CD4-positive, alpha-beta T cell treated with Interferon alpha-2 for 1 hour (primary cell): ENCODE measurements around the gene GREB1.

Experiments used
- DNase-seq, 2 donors: peaks; one replicate each; pipeline ENCODE4 v3.0.0-alpha.2; 2020 to 2022

Gene GREB1

DNA sequence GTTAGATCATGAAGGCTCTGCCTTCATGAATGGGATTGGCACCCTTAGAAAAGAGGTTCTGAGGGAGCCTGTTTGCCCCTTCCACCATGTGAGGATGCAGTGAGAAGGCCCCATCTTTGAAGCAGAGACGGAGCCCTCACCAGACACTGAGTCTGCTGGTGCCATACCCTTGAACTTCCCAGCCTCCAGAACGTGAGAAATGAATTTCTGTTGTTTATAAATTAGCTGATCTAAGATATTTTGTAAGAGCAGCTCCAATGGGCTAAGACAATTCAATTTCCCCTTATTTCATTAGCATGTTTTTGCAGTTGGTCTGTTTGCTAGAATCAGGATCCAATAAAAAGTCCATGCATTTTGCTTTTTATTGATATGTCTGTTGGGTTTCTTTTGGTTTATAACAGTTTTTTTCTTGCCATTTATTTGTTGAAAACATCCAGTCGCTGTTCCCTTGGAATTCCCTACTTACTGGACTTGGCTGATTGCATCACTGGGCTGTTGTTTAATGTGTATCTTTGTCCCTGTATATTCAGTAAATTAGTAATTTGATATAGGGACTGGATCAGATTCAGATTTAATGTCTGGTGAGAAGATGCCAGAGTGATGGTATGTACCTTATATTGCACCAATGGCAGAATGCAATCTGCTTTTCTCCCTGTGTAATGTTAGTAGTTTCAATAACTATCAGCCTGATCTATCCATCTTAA, 24.0 kb upstream of the GREB1 start:
- no peak for DNase-seq

DNA sequence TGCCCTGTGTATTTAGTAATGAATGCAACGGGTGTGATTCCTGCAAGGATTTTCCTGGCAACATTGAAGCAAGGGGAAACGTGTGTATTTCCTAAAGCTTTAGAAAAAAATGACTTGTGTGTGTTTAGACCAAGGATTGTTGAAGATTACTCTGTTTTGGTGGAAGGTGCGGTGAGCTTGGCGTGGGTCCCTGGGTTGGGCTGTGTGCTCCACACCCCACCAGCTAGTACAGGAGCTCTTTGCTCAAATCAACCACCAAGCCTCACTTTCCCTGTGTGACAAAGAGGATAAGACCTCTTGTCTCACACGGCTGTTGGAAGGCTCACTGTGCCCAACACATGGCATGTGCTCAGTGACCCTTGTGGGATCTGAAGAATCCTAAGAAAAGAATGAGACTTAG, 21.4 kb upstream of the GREB1 start:
- no peak for DNase-seq

DNA sequence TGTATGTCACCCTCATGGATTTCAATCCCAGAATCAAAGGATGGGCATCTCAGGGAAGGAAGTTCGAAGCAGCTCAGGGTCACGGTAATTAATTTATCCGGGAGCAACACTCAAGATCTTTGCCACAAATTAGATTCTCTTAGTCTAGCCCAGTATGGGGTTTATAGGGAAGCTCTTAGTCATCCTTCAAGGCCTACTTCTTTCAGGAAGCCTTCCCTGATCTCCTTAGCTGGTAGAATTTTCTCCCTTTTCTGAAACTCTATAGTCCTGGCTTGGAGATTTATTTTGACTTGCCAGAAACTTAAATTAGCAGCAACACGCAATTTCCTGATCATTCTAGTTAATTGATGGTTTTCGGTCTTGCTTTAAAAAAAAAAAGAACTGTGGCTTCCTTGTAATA, 20.5 kb upstream of the GREB1 start:
- no peak for DNase-seq

DNA sequence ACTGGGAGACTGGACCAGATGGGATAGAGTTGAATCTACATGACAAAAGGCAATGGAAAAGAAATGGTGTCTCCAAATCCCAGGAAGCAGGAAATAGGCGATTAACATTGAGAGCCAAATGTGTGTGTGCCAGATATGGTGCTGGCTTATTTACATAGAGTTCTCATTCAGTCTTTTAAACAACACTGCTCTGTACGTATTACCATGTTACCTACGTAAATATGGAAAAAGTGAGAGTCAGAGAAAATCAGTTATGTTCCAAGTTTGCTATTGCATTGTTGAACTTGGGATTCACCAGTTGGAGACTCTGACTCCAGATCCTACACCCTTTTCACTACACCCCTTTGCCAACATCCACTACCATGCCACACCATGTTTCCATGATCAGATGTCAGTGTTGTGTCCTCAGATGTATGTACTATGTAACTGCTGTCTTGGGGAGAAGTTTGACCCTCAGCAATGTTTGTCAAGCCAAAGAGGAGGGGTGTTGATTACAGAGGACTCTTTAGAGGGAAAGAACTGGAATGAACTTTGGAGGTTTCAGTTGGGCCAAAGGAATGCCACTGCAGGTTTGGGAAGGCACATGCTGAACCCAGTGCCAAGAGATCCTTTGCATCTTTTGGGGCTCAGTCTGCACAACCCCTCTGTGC, 19.6 kb upstream of the GREB1 start:
- DNase-seq = no peak

DNA sequence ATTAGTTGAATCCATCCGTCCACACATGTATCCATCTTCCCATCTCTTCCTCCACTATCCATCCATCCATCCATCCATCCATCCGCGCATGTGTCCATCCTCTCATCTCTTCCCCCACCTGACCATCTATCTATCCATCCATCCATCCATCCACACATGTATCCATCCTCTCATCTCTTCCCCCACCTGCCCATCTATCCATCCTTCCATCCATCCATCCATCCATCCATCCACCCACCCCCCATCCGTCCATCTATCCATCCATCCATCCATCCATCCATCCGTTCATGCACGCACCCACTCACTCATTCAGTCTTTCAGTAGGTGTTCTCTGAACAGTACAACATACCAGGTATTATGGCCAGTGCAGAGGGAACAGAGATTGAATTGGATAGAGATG, 18.9 kb upstream of the GREB1 start:
- no peak for DNase-seq

DNA sequence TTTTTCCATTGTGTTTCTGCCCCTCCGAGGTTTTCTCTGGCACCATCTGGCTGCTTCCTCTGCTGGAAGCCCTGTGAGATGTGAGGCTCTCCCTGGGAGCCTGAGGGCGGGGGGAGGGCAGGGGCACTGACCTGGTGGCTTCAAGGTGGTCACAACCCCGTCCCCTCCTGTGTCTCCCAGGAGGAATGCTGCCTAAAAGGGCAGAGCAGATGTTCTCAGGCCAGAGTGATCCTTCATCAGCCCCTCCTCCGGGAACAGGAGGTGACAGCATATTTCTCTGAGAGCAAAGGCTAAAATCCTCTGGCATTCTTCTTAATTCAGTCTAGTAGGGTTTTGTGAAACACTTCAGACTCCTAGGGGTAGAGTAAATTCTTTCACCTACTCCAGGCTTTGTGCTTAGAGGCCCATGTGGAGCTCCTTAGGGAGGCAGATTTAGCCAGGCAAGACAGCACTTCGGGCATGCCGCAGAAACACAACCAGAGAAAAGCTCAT, 18.3 kb upstream of the GREB1 start:
- DNase-seq = no peak

DNA sequence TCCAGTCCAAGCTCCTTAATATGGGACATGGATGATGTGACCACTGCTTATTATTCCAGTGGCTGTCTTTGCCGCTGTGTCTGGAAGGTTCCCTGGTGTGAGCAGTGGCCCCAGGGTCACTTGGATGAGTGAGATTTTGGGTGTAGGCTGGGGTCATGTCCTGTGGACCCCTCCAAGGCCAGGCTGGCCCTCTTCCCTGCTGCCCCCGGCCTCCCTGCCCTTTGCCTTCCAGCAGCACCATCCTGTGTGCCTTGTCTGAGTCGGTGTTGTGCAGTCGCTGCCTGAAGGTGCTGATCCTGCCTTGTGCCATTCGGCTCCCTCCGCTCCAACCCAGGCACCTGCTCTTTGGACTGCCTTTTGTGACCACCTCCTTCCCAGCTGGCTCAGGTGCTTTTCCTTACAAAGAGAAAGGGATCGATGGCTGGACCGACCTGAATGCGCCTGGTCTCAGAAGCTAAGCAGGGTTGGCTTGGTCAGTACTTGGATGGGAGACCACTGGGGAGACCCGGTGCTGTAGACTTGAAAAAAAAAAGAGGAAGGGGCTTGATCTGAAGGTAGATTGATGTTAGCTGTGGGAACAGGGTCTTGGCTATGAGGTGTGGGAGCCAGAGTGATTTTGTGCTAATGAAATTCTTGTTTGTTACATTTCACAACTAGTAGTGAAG, 16.7 kb upstream of the GREB1 start:
- no peak for DNase-seq

DNA sequence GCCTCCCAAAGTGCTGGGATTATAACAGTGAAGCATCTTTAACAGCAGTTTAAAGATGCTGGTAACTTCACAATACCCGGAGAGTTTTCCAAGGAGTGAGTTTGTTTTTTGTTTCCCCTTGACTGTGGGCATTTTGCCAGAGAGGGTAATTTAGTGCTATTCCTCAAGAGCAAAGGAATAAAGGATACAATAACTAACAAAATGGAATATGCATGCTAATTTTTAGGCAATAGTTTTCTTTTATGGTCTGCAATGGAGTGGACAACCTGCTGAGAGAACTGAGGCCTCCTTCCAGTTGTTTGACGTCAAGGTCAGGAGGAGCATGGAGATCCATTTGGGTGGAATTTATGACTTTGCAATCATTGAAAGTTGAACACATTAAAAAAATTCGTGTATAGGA, 15.9 kb upstream of the GREB1 start:
- no peak for DNase-seq

DNA sequence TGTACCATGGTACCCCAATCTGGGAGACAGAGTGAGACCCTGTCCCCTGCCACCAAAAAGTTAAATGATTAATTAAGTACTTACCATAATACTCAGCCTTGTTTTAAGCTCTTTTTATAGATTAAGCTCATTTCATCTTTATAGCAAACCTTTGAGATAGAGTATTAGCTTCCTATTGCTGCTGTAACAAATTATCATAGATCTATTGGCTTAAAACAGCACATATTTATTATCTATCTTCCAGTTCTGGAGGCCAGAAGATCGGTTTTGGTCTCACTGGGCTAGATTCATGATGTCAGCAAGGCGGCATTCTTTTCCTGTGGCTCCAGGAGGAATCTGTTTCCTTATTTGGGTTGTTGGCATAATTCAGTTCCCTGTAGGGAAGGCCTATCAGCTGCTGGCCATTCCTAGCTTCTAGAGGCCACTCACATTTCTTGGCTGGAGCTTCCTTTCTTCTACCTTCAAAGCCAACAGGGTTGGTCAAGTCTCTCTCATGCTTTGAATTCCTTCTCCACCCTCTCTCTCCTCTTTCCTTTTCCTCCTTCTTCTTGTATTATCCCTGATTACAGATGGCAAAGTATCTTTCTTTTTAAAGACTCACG, 13.7 kb upstream of the GREB1 start:
- no peak for DNase-seq

DNA sequence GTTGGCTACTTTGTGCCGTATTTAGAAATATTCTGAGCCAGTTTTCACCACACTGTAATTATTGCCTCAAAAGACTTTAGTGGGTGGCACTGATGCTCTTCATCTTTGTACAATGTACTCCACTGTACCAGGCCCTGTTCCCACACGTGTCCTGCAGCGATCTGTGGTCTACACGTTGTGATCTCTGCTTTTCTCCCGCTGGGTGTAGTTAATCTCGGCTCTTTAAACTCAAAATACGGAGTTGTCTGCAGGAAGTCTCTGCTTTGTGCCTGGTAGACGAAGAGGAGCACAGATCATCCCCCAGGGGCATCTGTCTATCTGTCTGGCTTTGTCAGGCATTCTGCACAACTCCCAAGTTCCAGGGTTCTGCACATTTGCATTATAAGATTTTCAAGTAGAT, 12.1 kb upstream of the GREB1 start:
- no peak for DNase-seq

DNA sequence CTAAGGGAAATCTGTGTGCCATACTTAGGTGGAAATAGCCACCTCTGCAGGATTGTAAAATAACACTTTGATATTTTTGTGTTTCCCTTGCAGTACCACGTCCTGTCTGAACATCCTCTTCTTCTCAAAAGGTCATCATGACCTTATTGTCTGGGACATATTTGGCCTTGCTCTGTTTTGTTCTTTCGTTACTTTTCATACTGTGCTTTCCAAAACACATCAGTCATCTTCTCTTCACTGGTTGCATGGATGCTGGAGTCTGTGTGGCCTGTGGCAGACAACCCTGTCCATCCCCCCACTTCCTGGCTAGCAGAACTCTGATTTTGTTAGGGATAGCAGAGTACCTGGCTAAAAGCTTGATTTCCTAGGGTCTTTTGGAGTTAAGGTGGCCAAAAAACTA, 9.4 kb upstream of the GREB1 start:
- no peak for DNase-seq

DNA sequence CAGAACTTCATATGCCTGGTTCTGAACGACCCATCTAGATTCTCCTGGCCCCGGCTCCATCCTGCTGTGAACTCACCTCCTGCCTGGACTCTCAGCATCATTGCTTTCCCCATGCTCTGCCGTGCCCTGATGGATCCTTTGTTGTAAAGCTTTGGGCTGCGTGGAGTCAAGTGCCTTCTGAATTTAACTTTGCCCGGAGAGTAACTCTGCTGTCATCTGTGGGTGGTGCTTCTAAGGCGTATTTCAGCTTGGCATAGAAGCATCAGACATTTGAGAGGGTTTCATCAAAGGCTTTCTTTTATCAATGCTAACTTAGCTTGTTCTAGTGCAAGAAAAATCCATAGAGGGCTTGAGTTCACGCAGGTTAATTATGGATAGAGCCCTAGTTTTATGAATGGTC, 8.1 kb upstream of the GREB1 start:
- no peak for DNase-seq

DNA sequence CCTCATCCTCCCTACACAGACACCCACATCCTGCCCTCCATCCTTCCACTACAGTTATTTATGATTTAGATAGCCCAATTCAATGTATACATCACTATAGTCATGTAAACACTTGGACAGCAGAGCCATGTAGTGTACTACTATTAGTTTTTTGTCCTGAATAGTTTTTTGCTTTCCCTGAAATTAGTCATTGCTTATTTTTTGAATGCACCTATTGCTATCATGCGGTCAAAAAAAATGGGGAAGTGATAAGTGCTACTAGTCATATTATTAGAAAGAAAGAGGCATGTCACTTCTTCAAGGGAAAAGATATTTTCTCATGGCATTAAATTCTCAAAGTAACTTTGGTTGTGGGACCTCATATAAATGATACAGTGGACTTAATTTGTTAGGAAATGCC, 6.8 kb upstream of the GREB1 start:
- DNase-seq = no peak

DNA sequence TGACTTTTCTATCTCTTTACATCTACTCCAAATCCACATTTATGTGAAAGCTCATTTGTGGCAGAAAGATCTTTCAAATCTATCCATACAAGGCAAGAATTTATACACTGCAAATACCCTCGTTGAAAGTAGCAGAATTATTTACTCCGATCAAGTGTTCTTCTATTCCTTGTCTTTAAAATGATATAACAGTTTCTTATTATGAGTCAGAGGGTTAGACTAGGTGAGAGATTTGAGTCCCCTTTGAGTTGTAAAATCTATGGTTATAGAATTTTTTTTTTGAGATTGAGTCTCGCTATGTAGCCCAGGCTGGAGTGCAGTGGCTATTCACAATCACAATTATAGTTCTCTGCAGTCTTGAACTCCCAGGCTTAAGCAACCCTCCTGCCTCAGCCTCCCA, 5.6 kb upstream of the GREB1 start:
- DNase-seq = no peak

DNA sequence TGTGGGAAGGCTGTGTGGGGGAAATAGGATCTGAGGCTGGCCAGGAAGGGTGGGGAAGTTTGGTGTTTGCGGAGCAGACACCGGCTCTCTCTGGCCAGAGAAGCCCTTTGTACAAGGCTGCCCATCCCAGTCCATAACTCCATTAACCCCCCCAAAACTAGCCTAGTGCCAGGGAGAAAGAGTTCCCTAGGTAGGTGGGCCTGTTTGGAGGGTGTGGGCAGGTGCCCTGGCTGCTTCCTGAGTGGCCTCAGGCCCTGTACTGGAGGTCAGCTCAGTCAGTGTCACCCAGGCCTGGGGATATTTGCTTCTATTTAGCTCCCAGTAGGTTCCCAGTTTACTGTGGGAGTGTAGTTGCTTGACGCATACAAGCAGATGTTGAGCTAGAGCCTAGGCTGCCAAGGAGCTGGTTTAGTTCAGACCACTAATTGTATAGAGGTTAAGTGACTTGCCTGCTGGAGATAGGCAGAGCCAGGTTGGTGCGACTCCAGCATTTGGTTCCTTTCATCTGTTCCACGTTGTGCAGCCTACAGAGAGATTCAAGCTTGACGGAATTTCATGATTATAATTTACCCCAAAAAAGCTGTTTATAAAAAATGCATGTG, 2.9 kb upstream of the GREB1 start:
- no peak for DNase-seq

DNA sequence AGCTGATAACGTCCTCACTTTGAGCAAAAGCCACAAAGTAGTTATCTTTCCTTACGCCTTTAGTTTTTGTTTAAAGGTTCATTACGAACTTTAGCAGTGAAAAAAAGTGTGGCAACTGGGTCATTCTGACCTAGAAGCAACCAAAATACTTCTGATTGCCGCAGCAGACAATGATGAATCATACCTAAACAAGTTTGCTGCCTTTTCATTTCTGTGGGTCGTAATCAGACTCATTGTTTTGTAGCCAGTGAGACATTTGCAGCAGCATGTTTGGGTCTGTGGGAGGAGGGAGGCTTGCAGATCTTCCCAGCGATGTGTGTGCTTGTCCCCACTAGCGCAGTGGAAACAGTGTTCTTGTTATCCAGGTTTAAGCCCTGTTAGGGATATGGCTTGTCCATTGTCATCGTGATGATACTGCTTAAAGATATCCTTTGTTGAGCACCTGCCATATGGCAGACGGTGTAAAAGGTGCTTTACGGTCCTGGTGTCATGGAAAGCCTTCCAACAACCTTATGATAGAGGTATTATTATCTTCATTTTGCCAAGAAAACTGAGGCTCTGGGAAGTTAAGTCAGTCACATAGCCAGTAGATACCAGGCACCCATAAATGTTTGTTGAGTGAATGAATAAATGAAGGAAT, 1.3 kb upstream of the GREB1 start:
- no peak for DNase-seq

DNA sequence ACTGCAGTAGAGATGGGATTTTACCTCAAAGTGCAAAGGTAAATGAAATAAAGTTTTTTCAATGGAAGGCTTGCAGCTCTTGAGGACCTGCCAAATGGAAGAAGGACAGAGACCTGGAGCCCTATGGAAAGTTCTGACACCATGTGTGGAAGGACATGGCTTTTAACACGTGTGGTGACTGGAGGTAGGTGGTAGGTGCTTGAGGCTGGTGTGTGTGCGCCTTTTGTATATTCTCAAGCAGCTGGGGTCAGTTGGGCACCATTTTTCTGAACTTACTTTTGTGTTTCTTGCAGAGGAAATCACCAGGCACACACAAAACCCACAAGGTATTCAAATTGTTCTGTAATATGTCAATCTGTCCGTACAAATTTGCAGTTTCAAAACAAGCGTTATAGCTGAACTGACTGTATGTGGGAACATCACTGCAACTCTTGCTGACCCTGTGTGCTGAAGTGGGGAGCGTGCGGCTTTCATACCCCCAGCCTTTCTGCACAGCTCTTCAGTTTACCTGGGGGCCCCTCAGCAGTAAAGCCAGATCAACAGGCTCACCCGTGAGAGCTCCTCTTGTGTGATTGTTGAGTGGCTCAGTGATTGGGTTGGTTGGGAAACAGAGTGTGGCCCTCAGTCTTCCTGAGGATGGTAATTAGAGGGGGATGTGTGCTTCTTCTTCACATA, 363 bp downstream of the GREB1 start:
- no peak for DNase-seq

DNA sequence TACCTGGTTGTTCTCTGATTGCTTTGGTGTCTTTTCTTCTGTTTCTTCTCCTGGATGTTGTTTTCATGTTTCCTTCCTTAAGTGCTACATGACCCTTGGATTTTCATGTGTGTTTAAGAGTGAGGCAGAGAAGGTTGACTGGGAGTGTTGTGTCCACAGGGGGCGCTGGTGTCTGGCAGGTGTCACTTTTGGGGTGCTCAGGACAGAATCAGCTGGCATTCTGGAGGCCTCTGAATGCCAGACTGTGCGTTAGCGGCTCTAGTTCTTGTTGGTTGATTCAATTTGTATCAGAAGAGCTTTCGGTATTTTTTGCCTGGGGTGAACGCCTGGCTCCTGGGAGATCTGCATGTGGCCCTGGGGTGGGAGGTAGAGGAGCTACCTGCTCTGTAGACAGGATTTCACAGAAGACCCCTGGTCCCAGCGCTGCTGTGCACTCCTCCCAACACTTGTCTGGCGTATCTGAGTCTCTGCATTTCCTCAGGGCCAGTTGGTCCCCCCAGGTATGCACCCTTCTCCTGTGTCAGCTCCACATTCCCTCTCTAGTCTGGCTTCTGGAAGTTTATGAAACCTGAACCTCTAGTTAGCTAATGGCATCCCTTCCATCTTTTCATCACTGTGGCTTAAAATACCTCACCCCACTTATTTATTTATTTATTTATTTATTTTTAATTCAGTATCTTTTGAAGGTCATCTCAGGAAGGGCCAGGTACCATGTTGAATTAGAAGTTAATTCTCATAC, 1.1 kb downstream of the GREB1 start:
- no peak for DNase-seq

DNA sequence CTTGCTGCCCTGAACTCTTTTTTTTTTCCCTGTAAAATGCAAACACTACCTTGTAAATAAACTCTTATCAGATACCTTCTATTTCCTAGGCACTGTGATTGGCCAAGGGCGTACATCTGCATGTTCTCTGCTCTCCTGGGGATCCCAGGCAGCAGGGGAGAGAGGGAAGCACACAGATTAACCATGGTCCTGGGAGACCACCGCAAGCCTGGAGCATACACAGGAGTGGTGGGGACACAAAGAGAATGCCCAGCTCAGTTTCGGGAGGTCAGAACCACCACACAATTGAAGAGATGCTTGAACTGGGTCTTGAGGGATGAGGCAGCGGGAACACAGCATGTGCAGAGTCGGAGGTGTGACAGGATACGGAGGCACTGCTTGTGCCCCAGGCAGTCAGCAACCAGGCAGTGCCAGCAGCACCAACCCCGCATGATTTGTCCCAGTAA, 2.1 kb downstream of the GREB1 start:
- DNase-seq = no peak

DNA sequence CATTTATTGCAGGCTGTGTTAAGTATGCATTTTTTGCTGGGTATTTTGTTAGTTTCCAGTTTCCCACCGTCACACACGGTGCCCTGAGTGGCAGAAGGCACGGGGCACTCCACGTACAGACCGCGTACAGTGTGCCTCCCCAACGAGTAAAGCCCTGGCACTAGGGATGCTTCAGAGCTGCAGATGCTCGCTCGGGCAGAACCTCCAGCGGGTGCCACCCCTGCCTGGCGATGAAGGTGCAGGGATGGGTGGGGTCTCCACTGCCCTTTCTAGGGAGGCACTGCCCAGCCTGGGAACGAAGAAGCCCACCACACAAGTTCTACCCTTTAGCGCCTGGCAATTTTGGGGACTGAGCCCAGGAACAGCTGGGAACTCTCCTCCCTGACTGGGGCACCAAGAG, 4.1 kb downstream of the GREB1 start:
- DNase-seq = no peak

DNA sequence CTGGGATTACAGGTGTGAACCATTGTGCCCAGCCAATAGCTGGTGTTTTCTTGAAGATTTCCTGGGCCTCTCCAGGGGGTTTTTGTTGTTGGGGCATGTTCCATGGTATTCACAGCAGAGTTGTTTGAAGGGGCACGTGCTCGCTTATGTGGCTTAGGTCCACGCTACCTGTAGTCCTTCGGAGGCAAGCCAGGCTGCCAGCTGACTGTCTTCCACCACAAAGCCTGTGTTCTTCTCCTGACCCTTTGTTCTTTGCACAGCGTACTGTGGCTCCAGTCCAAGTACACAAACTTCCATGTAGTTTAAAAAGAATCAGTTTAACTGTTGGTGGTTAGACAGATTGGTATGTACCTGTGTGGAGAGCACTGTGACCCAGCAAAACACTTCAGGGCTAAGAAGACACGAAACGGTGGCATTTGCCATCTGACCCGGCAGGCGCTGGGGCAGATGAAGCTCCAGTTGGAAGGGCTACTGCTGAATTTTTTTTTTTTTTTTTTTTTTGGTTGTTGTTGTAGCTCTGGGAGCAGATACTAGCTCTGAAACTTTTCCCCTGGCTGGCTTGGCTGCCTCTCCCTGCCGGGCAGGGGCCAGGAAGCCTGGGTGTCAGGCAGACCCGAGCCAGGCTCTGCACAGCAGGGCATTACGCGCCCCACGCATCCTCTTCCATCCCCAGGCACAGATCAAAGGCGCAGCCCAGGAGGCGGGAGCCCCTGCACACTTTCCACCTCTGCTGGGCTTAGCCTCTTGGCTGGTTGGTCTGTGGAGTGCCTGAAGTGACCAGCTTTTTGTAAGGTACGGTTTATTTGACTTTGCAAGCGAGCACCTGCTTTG, 5.7 kb downstream of the GREB1 start:
- no peak for DNase-seq
